HUES6 (cell line): Measurements from ENCODE around the gene SPATA13.
"Not testable (repeated sequence)": the region's sequence is repeated elsewhere in the genome, so short reads cannot be mapped to it uniquely, and the experiment has no call there.

Source experiments
- H3K27ac ChIP-seq: 2 replicates; pipeline ENCODE4 v1.7.0; 2013; ENCODE audit warnings: low read depth, mild to moderate bottlenecking, low read length, inconsistent platforms
- H3K27me3 ChIP-seq: 2 replicates; pipeline ENCODE4 v1.6.1; 2013; ENCODE audit warnings: low read length; ENCODE audit not compliant: control insufficient read depth, insufficient read depth
- H3K36me3 ChIP-seq: 2 replicates; pipeline ENCODE4 v1.6.1; 2013; ENCODE audit warnings: low read length; ENCODE audit not compliant: control insufficient read depth, insufficient read depth
- H3K4me1 ChIP-seq: 2 replicates; pipeline ENCODE4 v1.6.1; 2013; ENCODE audit warnings: low read length; ENCODE audit not compliant: control insufficient read depth, insufficient read depth
- H3K4me3 ChIP-seq: 2 replicates; pipeline ENCODE4 v1.5.1; 2013; ENCODE audit warnings: low read depth, low read length
- H3K9ac ChIP-seq: one replicate; pipeline ENCODE4 v1.6.1; 2013; ENCODE audit warnings: mild to moderate bottlenecking, low read length
- H3K9me3 ChIP-seq: 2 replicates; pipeline ENCODE4 v1.6.1; 2013; ENCODE audit warnings: low read depth, low read length; ENCODE audit not compliant: control insufficient read depth, insufficient read depth

Gene SPATA13

DNA sequence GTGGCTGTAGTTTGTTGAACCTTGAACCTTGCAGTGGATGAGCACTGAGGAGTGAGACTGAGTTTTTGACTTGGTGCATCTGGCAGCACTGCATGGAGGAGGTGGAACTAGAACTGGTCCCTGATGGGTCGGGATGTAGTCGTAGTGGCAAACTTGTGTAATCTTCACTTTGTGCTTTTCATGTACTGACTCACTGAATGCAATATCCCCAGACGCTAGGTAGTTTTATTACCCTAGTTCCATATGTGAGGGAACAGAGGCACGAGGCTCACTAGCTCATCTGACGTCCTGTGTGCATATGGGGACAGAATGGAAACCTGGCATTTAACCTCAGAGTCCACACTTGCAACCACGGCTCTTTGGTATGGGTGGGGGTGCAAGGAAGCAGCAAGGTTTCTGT lies 159.1 kb downstream of the SPATA13 start:
- not testable (repeated sequence) for H3K36me3 ChIP-seq, H3K4me3 ChIP-seq, H3K9me3 ChIP-seq

DNA sequence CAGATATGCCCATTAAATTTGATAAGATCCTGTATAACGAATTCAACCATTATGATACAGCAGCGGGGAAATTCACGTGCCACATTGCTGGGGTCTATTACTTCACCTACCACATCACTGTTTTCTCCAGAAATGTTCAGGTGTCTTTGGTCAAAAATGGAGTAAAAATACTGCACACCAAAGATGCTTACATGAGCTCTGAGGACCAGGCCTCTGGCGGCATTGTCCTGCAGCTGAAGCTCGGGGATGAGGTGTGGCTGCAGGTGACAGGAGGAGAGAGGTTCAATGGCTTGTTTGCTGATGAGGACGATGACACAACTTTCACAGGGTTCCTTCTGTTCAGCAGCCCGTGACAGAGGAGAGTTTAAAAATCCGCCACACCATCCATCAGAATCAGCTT lies 160.9 kb downstream of the SPATA13 start:
- not testable (repeated sequence) for H3K36me3 ChIP-seq, H3K9ac ChIP-seq, H3K27me3 ChIP-seq, H3K4me1 ChIP-seq, H3K4me3 ChIP-seq, H3K27ac ChIP-seq, H3K9me3 ChIP-seq

More for the DNA sequence above, 159.1 kb downstream of the SPATA13 start:
- not testable (repeated sequence) for H3K27ac ChIP-seq, H3K9ac ChIP-seq, H3K27me3 ChIP-seq, H3K4me1 ChIP-seq

GRCh38 chr13:24322470-24322869 lies 161.9 kb downstream of the SPATA13 start:
- not testable (repeated sequence) for H3K4me3 ChIP-seq, H3K27ac ChIP-seq, H3K4me1 ChIP-seq, H3K27me3 ChIP-seq, H3K9ac ChIP-seq, H3K36me3 ChIP-seq, H3K9me3 ChIP-seq

DNA sequence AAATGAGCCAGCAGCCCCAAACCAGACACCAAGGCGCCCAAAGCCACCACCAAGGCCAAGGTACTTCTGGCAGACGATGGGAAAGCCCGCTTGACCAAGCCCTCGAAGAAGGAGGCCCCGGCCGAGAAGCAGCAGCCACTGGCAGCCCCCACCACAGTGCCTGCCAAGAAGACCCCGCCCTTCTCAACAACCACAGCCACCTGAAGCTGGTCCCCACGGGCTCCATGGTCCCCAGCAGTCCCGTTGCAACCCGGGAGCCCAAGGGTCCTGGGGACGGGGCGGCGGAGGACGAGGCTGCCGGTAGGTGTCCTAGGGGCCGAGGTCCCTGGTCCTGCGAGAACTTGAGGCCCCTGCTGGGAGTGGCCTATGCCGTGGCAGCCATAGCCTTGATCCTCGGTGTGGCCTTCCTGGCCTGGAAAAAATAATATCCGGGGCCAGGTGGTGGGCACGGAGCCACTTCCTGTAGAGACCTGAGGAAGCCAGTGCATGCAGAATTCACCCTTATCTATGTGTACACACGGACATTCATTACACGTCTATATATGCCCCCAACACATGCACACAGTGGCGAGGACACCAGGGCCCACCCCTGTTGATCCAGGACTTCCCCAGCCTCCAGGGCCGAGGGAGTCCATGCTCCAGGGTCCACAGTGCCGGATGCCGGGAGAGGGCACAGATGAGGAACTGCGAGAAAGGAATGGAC lies 162.7 kb downstream of the SPATA13 start:
- Histone ChIP-seq H3K27ac (no peak overlapping the region), H3K9me3 (no peaks in the 10 kb centered on the region), H3K36me3 (no peaks in the 10 kb centered on the region), H3K27me3 (peaks cover 14% of the 10 kb centered on the region), H3K4me3 (no peak overlapping the region), H3K4me1 (no peaks in the 10 kb centered on the region), H3K9ac (no peak overlapping the region)

GRCh38 chr13:24323739-24324075 lies 163.2 kb downstream of the SPATA13 start:
- Histone ChIP-seq H3K4me1 (no peaks in the 10 kb centered on the region), H3K27me3 (peaks cover 20% of the 10 kb centered on the region), H3K9ac (no peak overlapping the region), H3K27ac (no peak overlapping the region), H3K36me3 (no peaks in the 10 kb centered on the region), H3K4me3 (no peak overlapping the region), H3K9me3 (no peaks in the 10 kb centered on the region)

GRCh38 chr13:24327598-24327997 lies 167.1 kb downstream of the SPATA13 start:
- H3K27me3 ChIP-seq: peaks cover 24% of the 10 kb centered on the region
- not testable (repeated sequence) for H3K9ac ChIP-seq, H3K4me1 ChIP-seq, H3K27ac ChIP-seq, H3K9me3 ChIP-seq, H3K36me3 ChIP-seq, H3K4me3 ChIP-seq

- H3K27ac ChIP-seq: no peak overlapping the region
- H3K4me3 ChIP-seq: peak overlapping the region; percentile 48
- H3K4me1 ChIP-seq: no peaks in the 10 kb centered on the region
- no peak overlapping the region for H3K9ac ChIP-seq
- peaks cover 24% of the 10 kb centered on the region for H3K27me3 ChIP-seq
- H3K36me3 ChIP-seq: no peaks in the 10 kb centered on the region
- H3K9me3 ChIP-seq: no peaks in the 10 kb centered on the region
Measured at GRCh38 chr13:24328145-24328544, 167.6 kb downstream of the SPATA13 start.

GRCh38 chr13:24338721-24339120 lies 178.2 kb downstream of the SPATA13 start:
- Histone ChIP-seq H3K9me3 (peaks cover 3% of the 10 kb centered on the region; the same call in 1 of the 2 replicates), H3K36me3 (no peaks in the 10 kb centered on the region), H3K9ac (no peak overlapping the region), H3K4me1 (no peaks in the 10 kb centered on the region), H3K27me3 (no peaks in the 10 kb centered on the region), H3K27ac (no peak overlapping the region), H3K4me3 (no peak overlapping the region)

- Histone ChIP-seq H3K27ac (no peak overlapping the region), H3K4me3 (no peak overlapping the region), H3K27me3 (no peaks in the 10 kb centered on the region), H3K9me3 (peaks cover 3% of the 10 kb centered on the region; the same call in 1 of the 2 replicates), H3K36me3 (no peaks in the 10 kb centered on the region), H3K9ac (no peak overlapping the region), H3K4me1 (no peaks in the 10 kb centered on the region)
Measured at GRCh38 chr13:24339937-24340607, 179.6 kb downstream of the SPATA13 start.

DNA sequence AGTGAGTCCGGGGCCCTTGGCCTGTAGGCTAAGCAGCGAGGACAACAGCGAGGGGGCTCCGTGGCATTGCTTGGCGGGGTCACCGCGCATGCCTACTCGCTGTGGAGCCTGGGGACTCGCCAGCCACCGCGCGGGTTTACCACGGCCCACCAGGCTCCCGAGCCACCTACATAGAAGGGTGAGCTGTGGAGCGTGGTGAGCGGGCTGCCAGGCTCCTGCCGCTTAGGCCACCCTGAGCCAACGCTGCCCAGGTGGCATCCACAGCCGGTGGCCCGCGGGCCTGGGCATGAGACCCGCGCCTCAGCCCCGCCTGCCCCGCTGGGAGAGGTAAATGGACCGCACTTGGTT lies 180.1 kb downstream of the SPATA13 start:
- H3K9me3 ChIP-seq: peaks cover 3% of the 10 kb centered on the region; the same call in 1 of the 2 replicates
- H3K36me3 ChIP-seq: no peaks in the 10 kb centered on the region
- H3K27ac ChIP-seq: no peak overlapping the region
- H3K27me3 ChIP-seq: no peaks in the 10 kb centered on the region
- no peaks in the 10 kb centered on the region for H3K4me1 ChIP-seq
- no peak overlapping the region for H3K4me3 ChIP-seq
- H3K9ac ChIP-seq: no peak overlapping the region

GRCh38 chr13:24341439-24341838 lies 180.9 kb downstream of the SPATA13 start:
- Histone ChIP-seq H3K27ac (no peak overlapping the region), H3K36me3 (no peaks in the 10 kb centered on the region), H3K9me3 (peaks cover 3% of the 10 kb centered on the region; the same call in 1 of the 2 replicates), H3K4me3 (no peak overlapping the region), H3K27me3 (no peaks in the 10 kb centered on the region), H3K9ac (no peak overlapping the region), H3K4me1 (no peaks in the 10 kb centered on the region)
